ENCODE measurements around the gene CCDC171.

The CCDC171 gene

DNA sequence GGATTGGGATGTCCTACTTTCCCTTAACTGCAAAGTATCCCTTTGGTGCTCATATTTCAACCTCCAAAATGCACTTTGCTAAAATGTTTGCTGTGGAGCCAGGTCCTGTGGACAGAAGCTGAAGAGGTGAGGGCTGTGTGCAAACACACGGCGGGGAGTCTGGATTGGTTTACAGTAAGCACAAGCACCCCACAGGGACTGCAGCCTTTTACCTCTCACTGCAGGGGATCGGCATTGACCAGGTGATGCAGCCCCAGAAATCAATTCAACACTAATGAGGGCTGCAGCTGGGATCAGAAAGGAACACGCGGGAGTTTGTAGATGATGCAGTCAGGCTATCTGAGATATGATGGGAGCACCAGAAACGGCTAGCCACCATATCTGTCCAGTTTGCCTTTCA lies 450.9 kb downstream of the CCDC171 start:
- no peaks in the 10 kb centered on the region for H3K4me1 ChIP-seq (ENCODE audit: control insufficient read depth, insufficient read depth, low read length)

DNA sequence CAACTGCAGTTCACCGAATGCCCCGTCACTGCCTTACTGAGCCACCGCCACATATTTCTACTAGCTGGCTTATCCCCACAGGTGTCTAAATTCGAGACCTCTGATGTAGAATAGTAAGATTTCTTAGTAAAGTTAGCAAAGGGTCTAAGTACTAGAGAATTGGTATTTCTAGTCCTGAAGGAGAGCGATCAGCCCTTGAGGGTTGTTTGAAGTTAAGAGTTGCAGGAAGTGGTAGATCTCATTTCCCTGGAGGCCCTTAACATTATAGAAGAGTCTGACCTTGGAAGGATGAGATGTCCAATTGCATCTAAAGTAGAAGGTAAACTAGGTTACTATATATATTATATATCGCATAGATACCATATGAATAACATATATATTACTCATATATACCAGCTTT lies 451.8 kb downstream of the CCDC171 start:
- H3K9ac ChIP-seq (ENCODE audit: low read length) = no peak overlapping the region
- no peak overlapping the region for H3K4me3 ChIP-seq (ENCODE audit: low read length)
- no peaks in the 10 kb centered on the region for H3K36me3 ChIP-seq (ENCODE audit: control insufficient read depth, insufficient read depth, low read length)
- H3K27ac ChIP-seq (ENCODE audit: low read depth, low read length) = no peak overlapping the region
- H3K27me3 ChIP-seq (ENCODE audit: control insufficient read depth, insufficient read depth, low read length) = no peaks in the 10 kb centered on the region
- H3K4me1 ChIP-seq (ENCODE audit: control insufficient read depth, insufficient read depth, low read length) = no peaks in the 10 kb centered on the region

More for the DNA sequence above, 450.9 kb downstream of the CCDC171 start:
- no peak overlapping the region for H3K27ac ChIP-seq (ENCODE audit: low read depth, low read length)
- H3K36me3 ChIP-seq (ENCODE audit: control insufficient read depth, insufficient read depth, low read length) = no peaks in the 10 kb centered on the region
- no peak overlapping the region for H3K9ac ChIP-seq (ENCODE audit: low read length)
- H3K27me3 ChIP-seq (ENCODE audit: control insufficient read depth, insufficient read depth, low read length) = no peaks in the 10 kb centered on the region
- no peak overlapping the region for H3K4me3 ChIP-seq (ENCODE audit: low read length)

DNA sequence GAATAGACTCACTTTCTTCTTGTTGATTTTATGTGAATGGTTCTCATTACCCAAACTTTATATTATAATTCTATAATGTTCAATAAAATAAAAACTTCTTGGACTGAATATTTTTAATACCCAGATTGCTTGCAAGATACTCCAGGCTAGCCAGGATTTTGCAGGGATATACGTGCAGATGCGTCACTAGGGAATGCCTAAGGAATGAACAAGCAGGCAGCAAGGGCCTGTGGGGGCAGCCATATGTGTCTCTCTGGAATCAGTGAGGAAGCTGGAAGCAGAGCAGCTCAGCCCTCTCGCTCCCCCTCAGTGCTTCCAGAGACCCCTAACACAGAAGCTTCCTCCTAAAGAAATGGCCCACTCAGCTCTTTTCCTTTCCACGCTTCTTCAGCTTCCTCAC lies 457.4 kb downstream of the CCDC171 start:
- Histone ChIP-seq H3K4me3 (ENCODE audit: low read length) (no peak overlapping the region), H3K27ac (ENCODE audit: low read depth, low read length) (no peak overlapping the region), H3K9ac (ENCODE audit: low read length) (no peak overlapping the region), H3K36me3 (ENCODE audit: control insufficient read depth, insufficient read depth, low read length) (no peaks in the 10 kb centered on the region), H3K27me3 (ENCODE audit: control insufficient read depth, insufficient read depth, low read length) (no peaks in the 10 kb centered on the region), H3K4me1 (ENCODE audit: control insufficient read depth, insufficient read depth, low read length) (no peaks in the 10 kb centered on the region)

GRCh38 chr9:16012621-16013020 lies 459.8 kb downstream of the CCDC171 start:
- no peak overlapping the region for H3K27ac ChIP-seq (ENCODE audit: low read depth, low read length)
- no peaks in the 10 kb centered on the region for H3K4me1 ChIP-seq (ENCODE audit: control insufficient read depth, insufficient read depth, low read length)
- H3K36me3 ChIP-seq (ENCODE audit: control insufficient read depth, insufficient read depth, low read length) = no peaks in the 10 kb centered on the region
- no peak overlapping the region for H3K4me3 ChIP-seq (ENCODE audit: low read length)
- no peaks in the 10 kb centered on the region for H3K27me3 ChIP-seq (ENCODE audit: control insufficient read depth, insufficient read depth, low read length)
- H3K9ac ChIP-seq (ENCODE audit: low read length) = no peak overlapping the region

- Histone ChIP-seq H3K4me1 (ENCODE audit: control insufficient read depth, insufficient read depth, low read length) (no peaks in the 10 kb centered on the region), H3K27ac (ENCODE audit: low read depth, low read length) (no peak overlapping the region), H3K36me3 (ENCODE audit: control insufficient read depth, insufficient read depth, low read length) (no peaks in the 10 kb centered on the region), H3K27me3 (ENCODE audit: control insufficient read depth, insufficient read depth, low read length) (no peaks in the 10 kb centered on the region), H3K9ac (ENCODE audit: low read length) (no peak overlapping the region), H3K4me3 (ENCODE audit: low read length) (no peak overlapping the region)
These were observed 460.5 kb downstream of the CCDC171 start for GRCh38 chr9:16013366-16013765.

DNA sequence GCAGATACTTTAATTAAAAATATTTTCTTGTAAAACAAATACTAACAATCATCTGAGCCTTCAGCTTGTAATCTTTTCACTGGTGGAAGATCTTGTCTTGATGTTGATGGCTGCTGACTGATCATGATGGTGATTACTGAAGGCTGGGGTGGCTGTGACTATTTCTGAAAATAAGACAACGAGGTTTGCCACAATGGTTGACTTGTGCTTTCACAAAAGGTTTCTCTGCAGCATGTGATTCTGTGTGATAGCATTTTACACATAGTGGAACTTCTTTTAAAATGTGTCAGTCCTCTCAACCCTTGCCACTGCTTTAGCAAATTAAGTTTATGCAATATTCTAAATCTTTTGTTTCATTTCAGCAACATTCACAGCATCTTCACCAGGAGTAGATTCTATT lies 461.0 kb downstream of the CCDC171 start:
- Histone ChIP-seq H3K4me3 (ENCODE audit: low read length) (no peak overlapping the region), H3K4me1 (ENCODE audit: control insufficient read depth, insufficient read depth, low read length) (no peaks in the 10 kb centered on the region), H3K27ac (ENCODE audit: low read depth, low read length) (no peak overlapping the region), H3K27me3 (ENCODE audit: control insufficient read depth, insufficient read depth, low read length) (no peaks in the 10 kb centered on the region), H3K36me3 (ENCODE audit: control insufficient read depth, insufficient read depth, low read length) (no peaks in the 10 kb centered on the region), H3K9ac (ENCODE audit: low read length) (no peak overlapping the region)

DNA sequence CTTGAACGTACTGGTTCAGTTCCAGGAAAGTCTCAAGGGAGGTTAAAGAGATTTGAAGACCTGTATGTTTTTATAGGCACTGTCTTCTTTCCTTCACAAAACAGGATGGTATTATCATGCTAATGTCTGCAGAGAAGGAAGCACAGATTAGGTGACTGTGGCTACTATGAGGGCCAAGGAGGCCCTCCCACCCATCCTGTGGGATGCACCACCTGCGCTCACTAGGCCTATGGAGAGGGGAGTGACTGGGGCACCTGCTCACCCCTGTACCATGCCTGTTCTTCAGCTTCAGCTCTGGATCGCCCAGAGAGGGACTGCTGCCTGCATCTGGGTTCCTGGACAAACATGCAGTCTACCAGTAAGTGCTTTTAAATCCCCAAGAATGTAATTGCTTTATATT lies 469.4 kb downstream of the CCDC171 start:
- H3K4me3 ChIP-seq (ENCODE audit: low read length) = no peak overlapping the region
- no peaks in the 10 kb centered on the region for H3K27me3 ChIP-seq (ENCODE audit: control insufficient read depth, insufficient read depth, low read length)
- no peaks in the 10 kb centered on the region for H3K36me3 ChIP-seq (ENCODE audit: control insufficient read depth, insufficient read depth, low read length)
- no peaks in the 10 kb centered on the region for H3K4me1 ChIP-seq (ENCODE audit: control insufficient read depth, insufficient read depth, low read length)
- H3K27ac ChIP-seq (ENCODE audit: low read depth, low read length) = no peak overlapping the region
- no peak overlapping the region for H3K9ac ChIP-seq (ENCODE audit: low read length)

GRCh38 chr9:16023446-16023845 lies 470.6 kb downstream of the CCDC171 start:
- Histone ChIP-seq H3K27me3 (ENCODE audit: control insufficient read depth, insufficient read depth, low read length) (no peaks in the 10 kb centered on the region), H3K36me3 (ENCODE audit: control insufficient read depth, insufficient read depth, low read length) (no peaks in the 10 kb centered on the region), H3K9ac (ENCODE audit: low read length) (no peak overlapping the region), H3K4me1 (ENCODE audit: control insufficient read depth, insufficient read depth, low read length) (no peaks in the 10 kb centered on the region), H3K27ac (ENCODE audit: low read depth, low read length) (no peak overlapping the region), H3K4me3 (ENCODE audit: low read length) (no peak overlapping the region)
